Ectodermal cell (in vitro differentiated cells): Measurements from ENCODE around the gene ACAN.

Experiments used
- H3K27ac ChIP-seq: 2 replicates; pipeline ENCODE4 v1.7.0; 2013; ENCODE audit warnings: mild to moderate bottlenecking, low read depth, low read length; ENCODE audit not compliant: insufficient read depth, poor library complexity, severe bottlenecking
- H3K27me3 ChIP-seq: 2 replicates; pipeline ENCODE4 v1.7.0; 2013; ENCODE audit warnings: mild to moderate bottlenecking, low read length; ENCODE audit not compliant: insufficient read depth, control insufficient read depth, poor library complexity, severe bottlenecking
- H3K36me3 ChIP-seq: one replicate; pipeline ENCODE4 v1.7.0; 2013; ENCODE audit warnings: low read length; ENCODE audit not compliant: control insufficient read depth, insufficient read depth
- H3K4me1 ChIP-seq: one replicate; pipeline ENCODE4 v1.7.0; 2013; ENCODE audit warnings: low read length; ENCODE audit not compliant: control insufficient read depth, insufficient read depth
- H3K4me3 ChIP-seq: 2 replicates; pipeline ENCODE4 v1.7.0; 2013; ENCODE audit warnings: low read depth, low read length, control low read depth; ENCODE audit not compliant: insufficient read depth
- H3K9me3 ChIP-seq: 2 replicates; pipeline ENCODE4 v1.7.0; 2013; ENCODE audit warnings: mild to moderate bottlenecking, low read length, moderate library complexity; ENCODE audit not compliant: control insufficient read depth
- WGBS, 2 experiments: methylation state at CpG; one replicate each; pipeline ENCODE4 v1.1.7; 2013; ENCODE audit warnings: missing lambda C conversion rate in 2 of 2; 5-methylcytosine and 5-hydroxymethylcytosine counted together

ACAN gene

DNA sequence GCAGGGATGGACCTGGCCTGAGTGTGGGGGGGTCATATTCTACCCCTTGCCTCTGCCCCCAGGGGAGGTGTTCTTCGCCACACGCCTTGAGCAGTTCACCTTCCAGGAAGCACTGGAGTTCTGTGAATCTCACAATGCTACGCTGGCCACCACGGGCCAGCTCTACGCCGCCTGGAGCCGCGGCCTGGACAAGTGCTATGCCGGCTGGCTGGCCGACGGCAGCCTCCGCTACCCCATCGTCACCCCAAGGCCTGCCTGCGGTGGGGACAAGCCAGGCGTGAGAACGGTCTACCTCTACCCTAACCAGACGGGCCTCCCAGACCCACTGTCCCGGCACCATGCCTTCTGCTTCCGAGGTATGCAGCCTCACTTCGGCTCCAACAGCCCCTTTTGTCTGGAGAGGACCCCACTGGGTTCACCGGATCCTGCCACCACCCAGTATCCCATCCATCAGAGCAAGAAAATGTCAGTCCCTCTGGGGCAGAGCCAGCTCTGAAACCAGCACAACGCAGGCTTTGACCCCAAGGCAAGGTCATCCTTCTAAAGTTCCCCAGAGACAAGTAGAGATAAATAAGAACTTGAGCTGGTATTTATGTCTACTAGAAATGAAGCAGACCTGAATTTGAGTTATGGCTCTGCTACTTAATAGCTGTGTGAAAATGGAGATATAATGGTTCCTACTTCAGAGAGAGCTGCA is 46.3 kb downstream of the ACAN start:
- H3K9me3 ChIP-seq, result no peaks in the 10 kb centered on the region
- no peak overlapping the region for H3K27ac ChIP-seq
- no peaks in the 10 kb centered on the region for H3K27me3 ChIP-seq
- H3K36me3 ChIP-seq, result no peaks in the 10 kb centered on the region
- WGBS, 2 experiments, result 92 to 93% methylated on average over 22 of the region's 22 CpGs
- H3K4me3 ChIP-seq, result no peak overlapping the region
- H3K4me1 ChIP-seq, result no peaks in the 10 kb centered on the region

DNA sequence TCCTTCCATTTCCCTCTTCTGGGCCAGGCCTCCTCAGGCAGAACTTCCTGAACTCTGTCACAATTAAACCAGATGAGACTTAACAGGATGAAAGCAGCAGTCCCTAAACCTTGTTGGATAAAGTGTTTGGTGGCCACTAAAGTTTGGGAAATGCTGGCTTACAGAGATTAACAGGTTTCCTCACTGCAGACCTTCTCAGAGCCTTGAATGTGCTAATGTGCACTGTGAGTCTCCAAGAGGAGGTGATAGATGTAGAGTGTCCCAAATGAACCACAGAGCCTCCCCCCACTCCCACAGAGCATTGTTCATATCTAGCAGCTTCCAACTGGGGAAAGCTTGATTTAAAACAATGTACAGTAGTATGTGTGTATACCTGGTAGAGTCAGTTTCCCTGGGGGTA is 49.2 kb downstream of the ACAN start:
- Histone ChIP-seq H3K4me1 (no peaks in the 10 kb centered on the region), H3K9me3 (no peaks in the 10 kb centered on the region), H3K27ac (no peak overlapping the region), H3K36me3 (no peaks in the 10 kb centered on the region), H3K4me3 (no peak overlapping the region), H3K27me3 (no peaks in the 10 kb centered on the region)

DNA sequence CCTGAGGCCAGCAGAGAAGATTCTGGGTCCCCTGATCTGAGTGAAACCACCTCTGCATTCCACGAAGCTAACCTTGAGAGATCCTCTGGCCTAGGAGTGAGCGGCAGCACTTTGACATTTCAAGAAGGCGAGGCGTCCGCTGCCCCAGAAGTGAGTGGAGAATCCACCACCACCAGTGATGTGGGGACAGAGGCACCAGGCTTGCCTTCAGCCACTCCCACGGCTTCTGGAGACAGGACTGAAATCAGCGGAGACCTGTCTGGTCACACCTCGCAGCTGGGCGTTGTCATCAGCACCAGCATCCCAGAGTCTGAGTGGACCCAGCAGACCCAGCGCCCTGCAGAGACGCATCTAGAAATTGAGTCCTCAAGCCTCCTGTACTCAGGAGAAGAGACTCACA is 55.7 kb downstream of the ACAN start:
- Histone ChIP-seq H3K27me3 (no peaks in the 10 kb centered on the region), H3K36me3 (no peaks in the 10 kb centered on the region), H3K4me1 (no peaks in the 10 kb centered on the region), H3K4me3 (no peak overlapping the region), H3K27ac (no peak overlapping the region), H3K9me3 (no peaks in the 10 kb centered on the region)
- WGBS, 2 experiments, result 93 to 95% methylated on average over 11 of the region's 11 CpGs

DNA sequence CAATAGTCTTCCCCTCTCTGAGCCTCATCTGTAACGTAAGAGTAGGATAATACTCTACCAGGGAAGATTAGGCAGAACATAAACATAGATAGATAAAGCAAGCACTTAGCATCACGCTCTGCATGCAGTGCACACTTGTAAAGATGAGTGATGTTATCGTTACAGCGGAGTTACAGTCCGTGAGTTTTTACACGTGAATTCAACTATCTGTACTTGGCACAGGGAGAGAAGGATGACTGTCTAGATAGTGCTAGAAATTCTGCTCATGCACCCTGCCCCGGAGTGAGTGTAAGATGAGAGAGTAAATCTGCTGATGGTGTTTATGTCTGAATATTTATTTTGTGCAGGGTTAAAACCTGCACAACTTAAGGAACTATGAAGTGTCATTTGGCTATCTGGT is 56.3 kb downstream of the ACAN start:
- H3K4me1 ChIP-seq, result no peaks in the 10 kb centered on the region
- H3K27ac ChIP-seq, result no peak overlapping the region
- 86 to 92% methylated on average over 7 of the region's 7 CpGs for whole genome bisulfite sequencing, 2 experiments
- no peaks in the 10 kb centered on the region for H3K36me3 ChIP-seq
- H3K9me3 ChIP-seq, result no peaks in the 10 kb centered on the region
- H3K4me3 ChIP-seq, result no peak overlapping the region
- no peaks in the 10 kb centered on the region for H3K27me3 ChIP-seq

DNA sequence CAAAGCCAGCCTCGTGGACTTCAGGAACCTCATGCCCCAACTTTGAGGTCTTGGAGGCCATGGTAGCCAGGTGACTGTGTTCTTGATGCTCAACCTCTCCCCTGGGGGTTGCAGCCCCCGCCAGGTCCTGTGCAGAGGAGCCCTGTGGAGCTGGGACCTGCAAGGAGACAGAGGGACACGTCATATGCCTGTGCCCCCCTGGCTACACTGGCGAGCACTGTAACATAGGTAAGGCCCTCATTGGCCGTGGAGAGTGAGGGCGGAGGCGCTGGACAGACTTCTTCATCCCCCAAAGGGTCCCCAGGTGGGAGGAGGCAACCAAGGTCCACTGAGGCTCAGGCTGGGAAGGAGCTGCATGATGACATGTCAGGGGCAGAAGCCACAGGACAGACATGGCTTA is 57.0 kb downstream of the ACAN start:
- Histone ChIP-seq H3K4me1 (no peaks in the 10 kb centered on the region), H3K4me3 (no peak overlapping the region), H3K9me3 (no peaks in the 10 kb centered on the region), H3K36me3 (no peaks in the 10 kb centered on the region), H3K27me3 (no peaks in the 10 kb centered on the region), H3K27ac (no peak overlapping the region)
- 86 to 88% methylated on average over 7 of the region's 7 CpGs for WGBS, 2 experiments

DNA sequence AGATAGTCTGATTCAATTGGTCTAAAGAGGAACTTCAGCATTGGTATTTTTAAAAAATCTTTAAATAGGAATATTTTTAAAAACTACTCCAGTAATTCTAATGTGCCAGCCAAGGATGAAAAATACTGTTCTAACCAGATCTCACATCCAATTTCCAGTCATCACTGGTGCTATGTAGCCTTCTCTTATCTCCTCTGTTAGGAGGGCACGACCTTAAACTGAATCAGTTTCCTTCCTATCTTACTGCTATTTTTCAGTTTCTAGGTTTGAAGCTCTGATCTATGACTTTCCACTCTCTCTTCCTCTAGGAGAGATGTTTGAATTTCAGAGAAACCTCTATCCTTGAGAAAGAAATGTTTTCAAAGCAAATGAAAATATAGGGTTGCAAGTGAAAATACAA is 60.2 kb downstream of the ACAN start:
- WGBS, 2 experiments, result 74 to 77% methylated on average over 1 of the region's 1 CpG
- Histone ChIP-seq H3K4me1 (no peaks in the 10 kb centered on the region), H3K36me3 (no peaks in the 10 kb centered on the region), H3K27ac (no peak overlapping the region), H3K27me3 (no peaks in the 10 kb centered on the region), H3K4me3 (no peak overlapping the region), H3K9me3 (no peaks in the 10 kb centered on the region)

- WGBS, 2 experiments, result 87 to 92% methylated on average over 4 of the region's 4 CpGs
- no peaks in the 10 kb centered on the region for H3K4me1 ChIP-seq
- no peak overlapping the region for H3K4me3 ChIP-seq
- no peaks in the 10 kb centered on the region for H3K27me3 ChIP-seq
- no peaks in the 10 kb centered on the region for H3K36me3 ChIP-seq
- H3K9me3 ChIP-seq, result no peaks in the 10 kb centered on the region
- no peak overlapping the region for H3K27ac ChIP-seq
Observed at GRCh38 chr15:88864861-88865497, 61.7 kb downstream of the ACAN start.

GRCh38 chr15:88865498-88866099 is 62.4 kb downstream of the ACAN start:
- Histone ChIP-seq H3K4me1 (no peaks in the 10 kb centered on the region), H3K27me3 (no peaks in the 10 kb centered on the region), H3K27ac (no peak overlapping the region), H3K36me3 (no peaks in the 10 kb centered on the region), H3K4me3 (no peak overlapping the region), H3K9me3 (no peaks in the 10 kb centered on the region)
- WGBS, 2 experiments, result 91 to 93% methylated on average over 6 of the region's 6 CpGs

DNA sequence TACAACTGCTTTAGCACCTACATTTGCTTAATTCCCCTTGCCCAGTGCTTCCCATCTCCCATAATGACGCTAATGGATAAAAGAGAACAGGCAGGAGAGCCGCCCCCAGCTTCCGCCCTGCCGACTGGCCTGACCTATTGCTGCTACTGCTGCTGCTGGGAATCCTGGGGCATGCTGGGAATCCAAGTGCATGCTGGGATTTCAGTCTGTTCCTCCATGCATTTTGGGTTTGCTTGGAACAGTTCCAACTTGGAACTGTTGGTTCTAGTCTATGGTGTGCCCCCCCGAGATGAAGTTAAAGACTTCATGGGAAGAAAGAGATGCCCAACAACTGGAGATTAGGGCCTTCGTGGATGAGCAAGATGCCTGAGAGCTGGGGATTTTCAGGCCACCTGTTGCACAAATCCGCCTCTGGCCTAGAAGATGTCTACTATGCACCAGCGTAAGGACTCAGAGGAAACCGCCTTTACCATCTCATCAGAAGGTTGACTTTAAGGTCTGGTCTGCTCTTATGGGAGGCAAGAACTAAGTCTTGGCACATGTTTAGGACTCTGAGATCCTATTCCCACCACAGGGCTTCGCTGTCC is 63.2 kb downstream of the ACAN start:
- Histone ChIP-seq H3K4me1 (no peaks in the 10 kb centered on the region), H3K36me3 (no peaks in the 10 kb centered on the region), H3K9me3 (no peaks in the 10 kb centered on the region), H3K27me3 (no peaks in the 10 kb centered on the region), H3K27ac (no peak overlapping the region), H3K4me3 (no peak overlapping the region)
- 96 to 97% methylated on average over 10 of the region's 10 CpGs for WGBS, 2 experiments

DNA sequence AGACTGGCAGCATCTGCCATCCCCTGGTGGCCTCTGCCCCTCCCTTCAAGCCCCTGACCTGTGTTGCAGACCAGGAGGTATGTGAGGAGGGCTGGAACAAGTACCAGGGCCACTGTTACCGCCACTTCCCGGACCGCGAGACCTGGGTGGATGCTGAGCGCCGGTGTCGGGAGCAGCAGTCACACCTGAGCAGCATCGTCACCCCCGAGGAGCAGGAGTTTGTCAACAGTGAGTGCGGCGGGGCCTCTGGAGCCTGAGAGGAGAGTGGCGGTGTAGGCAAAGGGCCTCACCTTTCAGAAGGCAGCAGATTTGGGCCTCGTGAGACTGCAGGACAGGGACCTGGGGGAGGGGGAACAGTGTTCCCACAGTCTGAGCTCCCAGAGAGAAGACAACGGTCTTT is 68.1 kb downstream of the ACAN start:
- no peak overlapping the region for H3K4me3 ChIP-seq
- H3K27me3 ChIP-seq, result no peaks in the 10 kb centered on the region
- H3K36me3 ChIP-seq, result no peaks in the 10 kb centered on the region
- WGBS, 2 experiments, result 93 to 96% methylated on average over 14 of the region's 14 CpGs
- H3K27ac ChIP-seq, result no peak overlapping the region
- no peaks in the 10 kb centered on the region for H3K4me1 ChIP-seq
- no peaks in the 10 kb centered on the region for H3K9me3 ChIP-seq
